OCI-LY7 (cell line): ENCODE results near the gene PSMD5.

Experiments
- EZH2phosphoT487 ChIP-seq: fragments of 200-600 bp; sonication (generic); IDR thresholded peaks from 2 replicates; pipeline ENCODE4 v1.6.1; 2018; ENCODE audit warnings: low read depth, borderline replicate concordance, mild to moderate bottlenecking, mixed run types, antibody characterized with exemption, low read length, moderate library complexity, mixed read lengths
- TF ChIP-seq, protein P1 (sequence below): fragments of 200-600 bp; sonication (generic); conservative IDR thresholded peaks from 2 replicates; pipeline ENCODE4 v1.5.1; 2014; ENCODE audit warnings: mild to moderate bottlenecking, antibody characterized with exemption, low read length, moderate library complexity, mixed read lengths

DNA sequence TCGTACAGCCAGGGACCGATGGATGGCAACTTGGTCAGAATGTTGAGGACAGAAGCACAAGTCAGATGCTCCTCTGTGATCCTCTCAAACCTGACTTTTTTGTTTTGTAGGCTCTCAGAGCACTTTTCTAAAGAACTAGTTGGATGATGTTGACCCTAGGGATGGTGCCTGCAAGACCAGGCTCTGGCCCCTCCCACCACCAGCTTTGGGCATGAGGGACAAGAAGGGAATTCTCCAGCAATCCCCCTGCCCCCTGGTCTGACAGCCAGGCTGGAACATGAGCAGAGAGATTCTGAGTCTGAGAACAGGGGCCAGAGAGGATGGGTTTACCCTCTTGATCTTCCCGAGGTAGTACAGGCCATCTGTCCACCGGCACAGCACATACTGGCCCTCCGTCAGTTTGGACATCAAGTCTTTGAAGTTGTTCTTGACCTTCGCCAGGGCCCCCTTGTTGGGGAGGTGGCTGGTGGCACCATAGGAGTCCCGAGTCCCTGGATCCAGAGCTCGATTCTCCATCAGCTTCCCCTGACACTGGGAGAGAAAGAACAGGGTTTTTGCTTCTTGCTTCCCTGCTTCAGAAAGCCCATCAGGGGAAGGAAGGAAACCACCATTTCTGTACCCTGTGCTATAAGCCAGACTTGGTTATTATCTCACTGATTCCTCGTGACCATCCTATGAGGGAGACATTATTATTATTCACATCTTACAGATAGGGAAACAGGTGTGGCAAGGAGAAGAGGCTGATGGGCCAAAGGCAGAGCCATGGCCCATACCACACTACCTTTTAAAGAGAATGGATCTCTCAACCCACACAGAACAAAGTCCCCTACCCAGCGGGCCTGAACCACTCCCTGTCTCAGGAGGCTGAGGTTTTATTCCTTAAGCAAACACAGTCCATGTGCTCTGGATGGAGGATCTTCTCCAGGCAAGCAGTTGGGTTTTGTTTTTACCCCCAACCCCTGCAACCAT is 31.8 kb upstream of the PSMD5 start:
- TF ChIP-seq, protein P1, sequence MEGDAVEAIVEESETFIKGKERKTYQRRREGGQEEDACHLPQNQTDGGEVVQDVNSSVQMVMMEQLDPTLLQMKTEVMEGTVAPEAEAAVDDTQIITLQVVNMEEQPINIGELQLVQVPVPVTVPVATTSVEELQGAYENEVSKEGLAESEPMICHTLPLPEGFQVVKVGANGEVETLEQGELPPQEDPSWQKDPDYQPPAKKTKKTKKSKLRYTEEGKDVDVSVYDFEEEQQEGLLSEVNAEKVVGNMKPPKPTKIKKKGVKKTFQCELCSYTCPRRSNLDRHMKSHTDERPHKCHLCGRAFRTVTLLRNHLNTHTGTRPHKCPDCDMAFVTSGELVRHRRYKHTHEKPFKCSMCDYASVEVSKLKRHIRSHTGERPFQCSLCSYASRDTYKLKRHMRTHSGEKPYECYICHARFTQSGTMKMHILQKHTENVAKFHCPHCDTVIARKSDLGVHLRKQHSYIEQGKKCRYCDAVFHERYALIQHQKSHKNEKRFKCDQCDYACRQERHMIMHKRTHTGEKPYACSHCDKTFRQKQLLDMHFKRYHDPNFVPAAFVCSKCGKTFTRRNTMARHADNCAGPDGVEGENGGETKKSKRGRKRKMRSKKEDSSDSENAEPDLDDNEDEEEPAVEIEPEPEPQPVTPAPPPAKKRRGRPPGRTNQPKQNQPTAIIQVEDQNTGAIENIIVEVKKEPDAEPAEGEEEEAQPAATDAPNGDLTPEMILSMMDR, result no peak
- no peak for TF ChIP-seq EZH2phosphoT487
